HEK293 (cell line): Measurements from ENCODE around the gene CATSPER1.

Experiments
- ZNF324 ChIP-seq: fragments of 450-650 bp; formaldehyde crosslinking; IDR thresholded peaks from 2 replicates; pipeline ENCODE4 v1.5.1; 2016; ENCODE audit warnings: missing biosample characterization, missing genetic modification characterization
- ZNF561 ChIP-seq: fragments of 450-650 bp; IDR thresholded peaks from 2 replicates; pipeline ENCODE4 v1.5.1; 2018; ENCODE audit warnings: missing biosample characterization, missing genetic modification characterization, borderline replicate concordance
- TF ChIP-seq, protein P1 (sequence below): sonication (generic); formaldehyde crosslinking; IDR thresholded peaks from 2 replicates; pipeline ENCODE4 v1.8.1; 2022; ENCODE audit warnings: mild to moderate bottlenecking, moderate library complexity, missing genetic modification reagents
- TF ChIP-seq, protein P2 (sequence below): fragments of 450-650 bp; formaldehyde crosslinking; IDR thresholded peaks from 2 replicates; pipeline ENCODE4 v1.5.1; 2016; ENCODE audit warnings: missing biosample characterization, missing genetic modification characterization
- TF ChIP-seq, protein P3 (sequence below): fragments of 450-650 bp; formaldehyde crosslinking; IDR thresholded peaks from 2 replicates; pipeline ENCODE4 v1.5.1; 2016; ENCODE audit warnings: missing biosample characterization, missing genetic modification characterization

DNA sequence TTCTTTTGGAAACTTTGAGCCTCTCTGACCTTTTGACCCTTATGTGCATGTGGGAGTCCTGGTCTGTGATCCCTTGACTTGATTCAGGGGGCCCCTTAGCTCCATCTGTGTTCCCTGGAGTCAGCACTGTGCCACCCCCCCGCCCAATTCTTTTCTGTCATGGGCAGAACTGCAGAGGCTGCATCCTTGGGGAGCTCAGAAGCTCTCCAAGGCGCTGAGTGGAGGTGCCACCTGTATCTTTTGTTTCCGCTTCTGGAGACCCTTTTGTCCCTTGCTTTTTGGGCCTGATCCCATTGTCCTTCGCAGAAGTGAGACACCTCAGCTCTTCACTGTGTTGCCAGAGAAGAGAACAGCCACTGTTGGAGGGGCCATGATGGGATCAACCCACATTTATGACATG, 41.4 kb upstream of the CATSPER1 start:
- TF ChIP-seq, protein P1, sequence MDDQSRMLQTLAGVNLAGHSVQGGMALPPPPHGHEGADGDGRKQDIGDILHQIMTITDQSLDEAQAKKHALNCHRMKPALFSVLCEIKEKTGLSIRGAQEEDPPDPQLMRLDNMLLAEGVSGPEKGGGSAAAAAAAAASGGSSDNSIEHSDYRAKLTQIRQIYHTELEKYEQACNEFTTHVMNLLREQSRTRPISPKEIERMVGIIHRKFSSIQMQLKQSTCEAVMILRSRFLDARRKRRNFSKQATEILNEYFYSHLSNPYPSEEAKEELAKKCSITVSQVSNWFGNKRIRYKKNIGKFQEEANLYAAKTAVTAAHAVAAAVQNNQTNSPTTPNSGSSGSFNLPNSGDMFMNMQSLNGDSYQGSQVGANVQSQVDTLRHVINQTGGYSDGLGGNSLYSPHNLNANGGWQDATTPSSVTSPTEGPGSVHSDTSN (CRISPR knock-in tag), result no peak
- TF ChIP-seq, protein P2, sequence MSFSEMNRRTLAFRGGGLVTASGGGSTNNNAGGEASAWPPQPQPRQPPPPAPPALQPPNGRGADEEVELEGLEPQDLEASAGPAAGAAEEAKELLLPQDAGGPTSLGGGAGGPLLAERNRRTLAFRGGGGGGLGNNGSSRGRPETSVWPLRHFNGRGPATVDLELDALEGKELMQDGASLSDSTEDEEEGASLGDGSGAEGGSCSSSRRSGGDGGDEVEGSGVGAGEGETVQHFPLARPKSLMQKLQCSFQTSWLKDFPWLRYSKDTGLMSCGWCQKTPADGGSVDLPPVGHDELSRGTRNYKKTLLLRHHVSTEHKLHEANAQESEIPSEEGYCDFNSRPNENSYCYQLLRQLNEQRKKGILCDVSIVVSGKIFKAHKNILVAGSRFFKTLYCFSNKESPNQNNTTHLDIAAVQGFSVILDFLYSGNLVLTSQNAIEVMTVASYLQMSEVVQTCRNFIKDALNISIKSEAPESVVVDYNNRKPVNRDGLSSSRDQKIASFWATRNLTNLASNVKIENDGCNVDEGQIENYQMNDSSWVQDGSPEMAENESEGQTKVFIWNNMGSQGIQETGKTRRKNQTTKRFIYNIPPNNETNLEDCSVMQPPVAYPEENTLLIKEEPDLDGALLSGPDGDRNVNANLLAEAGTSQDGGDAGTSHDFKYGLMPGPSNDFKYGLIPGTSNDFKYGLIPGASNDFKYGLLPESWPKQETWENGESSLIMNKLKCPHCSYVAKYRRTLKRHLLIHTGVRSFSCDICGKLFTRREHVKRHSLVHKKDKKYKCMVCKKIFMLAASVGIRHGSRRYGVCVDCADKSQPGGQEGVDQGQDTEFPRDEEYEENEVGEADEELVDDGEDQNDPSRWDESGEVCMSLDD (tag by site-specific recombination), result no peak
- TF ChIP-seq, protein P3, sequence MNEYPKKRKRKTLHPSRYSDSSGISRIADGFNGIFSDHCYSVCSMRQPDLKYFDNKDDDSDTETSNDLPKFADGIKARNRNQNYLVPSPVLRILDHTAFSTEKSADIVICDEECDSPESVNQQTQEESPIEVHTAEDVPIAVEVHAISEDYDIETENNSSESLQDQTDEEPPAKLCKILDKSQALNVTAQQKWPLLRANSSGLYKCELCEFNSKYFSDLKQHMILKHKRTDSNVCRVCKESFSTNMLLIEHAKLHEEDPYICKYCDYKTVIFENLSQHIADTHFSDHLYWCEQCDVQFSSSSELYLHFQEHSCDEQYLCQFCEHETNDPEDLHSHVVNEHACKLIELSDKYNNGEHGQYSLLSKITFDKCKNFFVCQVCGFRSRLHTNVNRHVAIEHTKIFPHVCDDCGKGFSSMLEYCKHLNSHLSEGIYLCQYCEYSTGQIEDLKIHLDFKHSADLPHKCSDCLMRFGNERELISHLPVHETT (tag by site-specific recombination), result no peak
- TF ChIP-seq ZNF324 (no peak), ZNF561 (tag by site-specific recombination) (no peak)
